Fibroblast of upper back skin (primary cell): ENCODE results near the gene AGAP5.
"Not testable (repeated sequence)": the region's sequence is repeated elsewhere in the genome, so short reads cannot be mapped to it uniquely, and the experiment has no call there.

Experiments
- DNase-seq: peaks from one replicate; pipeline ENCODE4 v3.0.0-alpha.2; 2013

The AGAP5 gene

GRCh38 chr10:73713912-73714311, 16.0 kb upstream of the AGAP5 start:
- DNase-seq = not testable (repeated sequence)

GRCh38 chr10:73711683-73712082, 13.8 kb upstream of the AGAP5 start:
- DNase-seq = not testable (repeated sequence)

- not testable (repeated sequence) for DNase-seq
These were observed 10.2 kb upstream of the AGAP5 start for GRCh38 chr10:73708122-73708521.

- not testable (repeated sequence) for DNase-seq
These were observed 9.7 kb upstream of the AGAP5 start for GRCh38 chr10:73707628-73708027.

- not testable (repeated sequence) for DNase-seq
These were observed 8.6 kb upstream of the AGAP5 start for GRCh38 chr10:73706488-73706887.

- DNase-seq = not testable (repeated sequence)
These were observed 7.7 kb upstream of the AGAP5 start for GRCh38 chr10:73705506-73706072.

GRCh38 chr10:73703924-73704323, 6.0 kb upstream of the AGAP5 start:
- not testable (repeated sequence) for DNase-seq

GRCh38 chr10:73698819-73699218, 910 bp upstream of the AGAP5 start:
- DNase-seq = not testable (repeated sequence)

GRCh38 chr10:73695302-73695701, 2.6 kb downstream of the AGAP5 start:
- not testable (repeated sequence) for DNase-seq

- DNase-seq = not testable (repeated sequence)
These were observed 7.2 kb downstream of the AGAP5 start for GRCh38 chr10:73690755-73691154.

GRCh38 chr10:73689596-73689995, 8.3 kb downstream of the AGAP5 start:
- not testable (repeated sequence) for DNase-seq

GRCh38 chr10:73687641-73688040, 10.3 kb downstream of the AGAP5 start:
- not testable (repeated sequence) for DNase-seq

- DNase-seq = not testable (repeated sequence)
These were observed 23.4 kb downstream of the AGAP5 start for GRCh38 chr10:73674546-73674945.

- not testable (repeated sequence) for DNase-seq
These were observed 29.5 kb downstream of the AGAP5 start for GRCh38 chr10:73668378-73668777.

GRCh38 chr10:73666153-73666809, 31.6 kb downstream of the AGAP5 start:
- DNase-seq = not testable (repeated sequence)

GRCh38 chr10:73665581-73665980, 32.3 kb downstream of the AGAP5 start:
- not testable (repeated sequence) for DNase-seq

- not testable (repeated sequence) for DNase-seq
These were observed 33.5 kb downstream of the AGAP5 start for GRCh38 chr10:73664156-73665040.

- not testable (repeated sequence) for DNase-seq
These were observed 34.3 kb downstream of the AGAP5 start for GRCh38 chr10:73663621-73664020.

GRCh38 chr10:73662705-73663104, 35.2 kb downstream of the AGAP5 start:
- not testable (repeated sequence) for DNase-seq

- no peak for DNase-seq
These were observed 42.0 kb downstream of the AGAP5 start, which contains the start of gene SYNPO2L for GRCh38 chr10:73655990-73656298. TSS of gene SYNPO2L (minus strand) at chr10:73656029. CDS start at chr10:73655922, 107 bp downstream.

- no peak for DNase-seq
These were observed 42.5 kb downstream of the AGAP5 start for GRCh38 chr10:73655257-73655989.

- peak; percentile 50 for DNase-seq
These were observed 44.2 kb downstream of the AGAP5 start for GRCh38 chr10:73653701-73654100.

- no peak for DNase-seq
These were observed 44.7 kb downstream of the AGAP5 start for GRCh38 chr10:73653195-73653594.
